CD4-positive, alpha-beta T cell treated with Interferon gamma for 1 hour (primary cell): ENCODE measurements around the gene UBR4.

ENCODE experiments used
- DNase-seq: peaks from one replicate; pipeline ENCODE4 v3.0.0-alpha.2; 2020

The UBR4 gene

GRCh38 chr1:19068639-19069276 is 141.3 kb downstream of the UBR4 start:
- no peak for DNase-seq

DNA sequence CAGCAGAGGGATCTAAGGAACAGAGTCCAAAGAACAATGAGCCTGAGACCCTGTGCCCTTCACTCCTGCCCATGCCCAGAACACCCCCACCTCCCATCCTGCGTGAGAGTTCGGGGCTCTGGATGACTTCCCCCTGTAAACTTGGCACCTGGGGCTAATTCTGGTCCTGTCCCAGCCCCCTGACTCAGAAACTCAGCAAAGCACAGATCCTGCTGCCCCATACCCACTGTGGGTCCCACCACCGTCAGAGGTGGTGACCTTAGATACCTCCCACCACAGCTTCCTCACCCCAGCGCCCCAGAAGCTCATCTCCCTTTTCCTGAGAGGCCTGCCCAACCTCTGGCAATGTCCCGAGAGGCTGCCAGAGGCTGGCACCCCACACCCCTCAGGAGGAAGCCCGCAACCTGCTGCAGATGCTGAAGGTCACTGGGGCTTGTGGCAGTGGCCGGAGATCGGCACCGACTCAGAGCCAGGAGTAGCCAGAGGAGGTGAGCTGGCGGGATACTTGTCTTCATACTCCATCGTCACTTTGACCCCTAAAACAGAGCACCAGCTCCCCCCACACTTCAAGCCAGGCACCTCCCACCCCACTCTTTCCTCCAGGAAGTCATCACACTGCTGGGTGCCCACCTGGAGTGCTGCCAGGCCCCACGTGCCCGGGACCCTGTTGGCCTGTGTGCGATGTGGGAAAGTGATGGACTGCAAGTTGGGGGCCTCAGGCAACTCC is 142.0 kb downstream of the UBR4 start:
- no peak for DNase-seq

DNA sequence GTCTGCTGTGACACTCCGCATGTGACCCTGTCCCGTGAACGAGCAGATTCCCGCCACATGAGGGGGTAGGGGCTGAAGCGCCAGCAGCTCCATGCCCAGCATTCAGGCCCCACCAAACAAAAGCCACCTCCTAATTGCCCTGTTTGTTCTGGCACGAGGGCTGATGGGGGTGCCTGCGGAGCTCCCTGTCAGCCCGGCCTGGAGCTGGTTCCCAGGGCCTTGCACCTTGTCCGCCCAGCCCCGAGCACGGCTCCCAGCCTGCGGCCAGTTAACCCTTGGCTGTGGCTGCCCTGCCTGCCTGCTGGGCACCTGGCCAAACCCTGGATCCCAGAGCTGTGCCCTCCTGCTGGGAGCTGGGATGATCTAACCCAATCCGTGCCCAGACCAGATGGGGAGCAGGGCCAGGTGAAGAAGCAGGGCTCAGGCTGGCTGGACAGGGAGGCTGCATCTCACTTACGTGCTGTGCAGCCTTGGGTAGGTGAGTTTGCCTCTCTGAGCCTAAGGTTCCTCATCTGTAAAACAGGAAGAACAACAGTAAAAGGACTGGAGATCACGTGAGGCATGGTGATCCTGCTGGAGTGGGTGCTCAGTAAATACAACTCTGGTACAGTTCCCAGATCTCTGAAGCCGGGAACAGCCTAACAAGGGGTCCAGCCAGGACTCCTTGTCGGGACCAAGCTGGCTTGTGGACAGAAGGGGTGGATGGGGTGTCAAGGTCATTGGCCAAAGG is 142.7 kb downstream of the UBR4 start:
- no peak for DNase-seq

DNA sequence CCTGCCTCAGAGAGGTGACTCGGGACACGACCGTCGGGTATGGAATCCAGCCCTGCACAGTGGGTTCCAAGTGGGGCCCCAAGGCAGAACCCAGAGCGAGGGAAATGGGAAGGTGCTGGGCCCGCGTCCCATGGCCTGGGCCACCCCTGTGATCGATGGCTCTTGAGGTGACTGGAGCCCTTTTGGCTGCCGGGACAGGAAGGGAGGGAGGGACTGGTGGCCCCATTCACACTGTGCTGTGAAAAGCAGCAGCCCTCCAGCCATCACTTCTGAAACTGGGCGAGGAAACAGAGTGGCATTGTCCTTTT is 143.2 kb downstream of the UBR4 start:
- DNase-seq = no peak

GRCh38 chr1:19066248-19066873 is 143.7 kb downstream of the UBR4 start:
- DNase-seq = no peak

DNA sequence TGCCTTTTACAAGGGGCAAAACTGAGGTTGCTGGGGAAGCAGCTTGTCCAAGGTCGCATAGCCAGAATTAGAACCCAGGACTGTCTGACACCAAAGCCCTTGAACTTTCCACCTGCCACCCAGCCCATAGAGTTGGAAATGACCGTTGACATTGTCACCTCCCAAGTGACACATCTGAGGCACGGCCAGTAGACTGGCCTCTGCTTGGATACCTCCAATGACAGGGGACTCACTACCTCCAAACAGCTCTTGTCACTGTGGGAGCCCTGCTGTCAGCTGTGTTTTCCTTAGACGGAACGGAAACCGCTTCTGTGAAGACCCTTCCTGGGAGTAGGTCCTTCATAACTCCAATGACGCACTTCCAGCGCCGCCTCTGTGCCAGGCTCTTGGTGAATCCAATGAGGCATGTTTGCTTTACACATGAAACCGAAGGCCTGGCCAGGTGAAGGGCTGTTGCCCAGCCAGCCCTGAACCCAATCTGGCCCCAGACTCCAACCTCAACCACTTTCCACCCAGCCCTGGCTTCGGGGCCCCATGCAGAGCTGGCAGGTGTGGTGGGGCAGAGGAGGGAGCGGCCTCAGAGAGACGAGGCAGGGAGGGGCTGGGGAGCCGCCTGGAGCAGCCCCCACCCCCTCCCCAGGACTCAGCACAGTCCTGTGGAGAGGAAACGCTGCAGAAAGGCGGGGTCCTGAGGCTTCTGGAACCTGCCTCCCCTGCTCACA is 144.4 kb downstream of the UBR4 start:
- DNase-seq = no peak

DNA sequence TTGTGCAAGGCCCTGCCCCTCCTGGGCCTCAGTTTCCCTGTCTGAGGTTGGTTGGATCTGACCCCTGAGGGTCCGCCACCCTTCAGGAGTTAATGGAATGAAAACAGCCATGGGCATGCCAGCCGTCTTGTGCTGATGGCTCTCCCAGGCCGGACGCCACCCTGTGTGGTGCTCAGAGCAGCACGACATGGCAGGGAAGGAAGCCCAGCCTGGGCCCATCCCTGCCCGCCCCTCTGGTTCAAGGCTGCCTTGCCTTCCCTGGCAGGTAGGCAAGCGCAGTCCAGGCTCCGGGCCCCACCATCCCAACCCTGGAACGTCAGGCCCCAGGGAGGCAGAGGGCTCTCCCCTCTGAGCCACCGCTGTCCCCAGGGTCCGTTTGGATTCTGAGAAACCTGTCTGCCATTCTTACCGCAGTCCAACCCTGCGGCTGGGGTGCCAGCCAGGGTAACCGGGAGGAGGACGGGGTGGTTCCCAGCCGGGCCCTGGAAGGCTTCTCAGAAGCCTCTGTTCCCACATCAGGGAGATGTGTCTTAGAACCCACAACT is 145.1 kb downstream of the UBR4 start:
- no peak for DNase-seq

- DNase-seq = no peak
Observed at GRCh38 chr1:19063122-19063521, 146.9 kb downstream of the UBR4 start.

- DNase-seq = no peak
Observed at GRCh38 chr1:19062258-19063029, 147.6 kb downstream of the UBR4 start.

DNA sequence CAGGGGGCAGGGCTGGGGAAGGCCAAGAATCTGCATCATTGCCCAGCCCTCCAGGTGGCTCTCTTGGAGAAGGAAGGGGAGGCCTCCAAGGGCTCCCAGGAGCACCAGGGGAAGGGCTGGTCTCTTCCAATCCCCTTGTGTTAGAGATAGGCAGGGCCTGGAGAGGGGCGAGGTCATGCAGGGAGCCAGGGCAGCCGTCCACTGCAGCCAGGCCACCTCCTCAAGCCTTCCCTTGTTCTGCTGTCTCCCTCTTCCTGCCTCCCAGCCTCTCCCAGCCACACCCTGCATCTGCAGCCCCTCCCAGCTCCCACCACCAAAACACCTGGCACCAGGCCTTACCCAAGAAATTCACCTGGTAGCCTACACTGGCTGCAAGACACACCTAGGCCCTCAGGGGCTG is 148.3 kb downstream of the UBR4 start:
- no peak for DNase-seq

- DNase-seq = no peak
Observed at GRCh38 chr1:19061343-19061742, 148.7 kb downstream of the UBR4 start.

DNA sequence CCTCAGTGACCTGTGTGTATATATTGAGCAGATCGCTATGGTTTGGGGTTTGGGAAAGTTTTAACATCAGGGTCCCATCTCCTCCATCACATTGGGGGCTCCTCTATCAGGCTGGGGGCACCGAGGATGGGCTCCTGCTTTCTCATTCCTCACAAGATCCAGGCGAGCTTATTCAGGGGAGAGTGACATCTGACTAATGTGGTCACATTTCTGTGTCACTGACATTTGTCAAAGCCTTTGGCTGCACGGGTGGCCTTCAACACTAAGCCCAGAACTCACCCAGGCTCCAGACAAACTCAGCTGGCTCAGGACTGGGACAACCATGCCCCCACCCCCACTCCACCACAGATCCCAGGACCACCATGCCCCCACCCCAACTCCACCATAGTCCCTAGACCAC is 150.3 kb downstream of the UBR4 start:
- DNase-seq = no peak

- no peak for DNase-seq
Observed at GRCh38 chr1:19058476-19058797, 151.6 kb downstream of the UBR4 start.

DNA sequence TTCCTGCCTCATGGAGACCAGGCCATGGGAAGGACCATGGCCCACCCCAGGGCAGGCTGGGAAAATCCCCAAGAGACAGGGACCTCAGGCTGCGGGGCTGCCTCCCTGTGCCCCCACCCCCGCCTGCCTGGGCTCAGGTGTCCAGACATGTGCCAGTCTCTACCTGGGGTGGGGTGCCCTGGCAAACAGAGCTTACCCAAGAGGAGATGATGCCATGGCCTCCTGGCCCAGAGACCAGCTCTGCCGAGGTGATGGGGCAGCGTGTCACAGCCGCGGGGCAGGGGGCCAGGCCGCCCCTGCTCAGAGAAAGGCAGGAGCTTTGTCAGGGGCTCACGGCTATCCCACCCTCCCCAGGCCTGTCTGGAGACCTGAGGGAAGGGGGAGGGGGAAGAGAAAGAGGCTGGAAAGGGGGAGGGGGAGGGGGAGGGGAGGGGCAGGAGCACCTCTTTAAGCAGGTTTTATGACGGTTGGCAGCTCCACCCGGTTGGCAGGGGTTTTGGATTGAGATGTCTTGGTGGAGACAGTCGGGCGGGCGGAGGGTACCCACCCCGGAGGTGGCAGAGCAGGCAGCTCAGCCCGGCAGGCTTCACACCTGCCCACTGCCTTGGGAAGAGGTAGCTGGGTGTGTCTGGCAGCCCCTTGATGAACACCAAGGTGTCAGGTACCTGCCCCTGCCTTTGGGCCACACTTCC is 152.1 kb downstream of the UBR4 start:
- no peak for DNase-seq

DNA sequence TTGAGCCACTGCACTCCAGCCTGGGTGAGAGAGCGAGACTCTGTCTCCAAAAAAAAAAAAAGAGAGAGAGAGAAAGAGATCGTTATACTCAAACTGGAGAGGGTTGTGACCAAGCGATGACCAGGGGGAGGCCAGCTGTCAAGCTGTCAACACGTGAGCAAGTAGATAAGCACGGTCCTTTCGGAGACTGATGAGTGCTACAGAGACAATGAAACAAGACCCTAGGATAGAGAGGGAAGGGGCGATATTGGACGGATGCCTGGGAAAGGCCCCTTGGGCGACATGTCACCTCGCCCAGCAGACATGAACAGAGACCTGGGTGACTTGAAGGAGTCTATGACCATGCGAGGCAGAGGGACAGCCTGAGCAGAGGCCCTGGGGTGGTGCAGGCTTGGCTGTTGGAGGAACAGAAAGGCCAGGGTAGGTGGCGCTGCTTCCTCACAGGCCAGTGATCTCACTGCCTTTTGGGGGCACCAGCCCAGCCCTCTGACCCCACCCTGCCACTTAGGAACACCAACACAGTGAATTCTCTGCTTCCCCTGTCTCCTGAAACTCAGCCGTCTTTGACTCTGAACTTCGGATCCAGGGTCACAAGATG is 152.8 kb downstream of the UBR4 start:
- DNase-seq = no peak

DNA sequence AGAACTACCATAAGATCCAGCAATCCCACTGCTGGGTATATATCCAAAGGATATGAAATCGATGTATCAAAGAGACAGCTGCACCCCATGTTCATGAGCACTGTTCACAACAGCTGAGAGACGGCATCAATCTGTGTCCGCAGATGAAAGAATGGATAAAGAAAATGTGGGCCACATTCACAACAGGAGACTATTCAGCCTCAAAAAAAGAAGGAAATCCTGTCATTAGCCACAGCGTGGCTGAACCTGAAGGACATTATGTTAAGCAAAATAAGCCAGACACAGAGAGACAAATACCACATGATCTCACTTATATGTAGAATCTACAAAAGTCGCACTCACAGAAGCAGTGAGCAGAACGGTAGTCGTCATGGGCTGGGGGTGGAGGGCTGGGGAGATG is 154.4 kb downstream of the UBR4 start:
- no peak for DNase-seq

DNA sequence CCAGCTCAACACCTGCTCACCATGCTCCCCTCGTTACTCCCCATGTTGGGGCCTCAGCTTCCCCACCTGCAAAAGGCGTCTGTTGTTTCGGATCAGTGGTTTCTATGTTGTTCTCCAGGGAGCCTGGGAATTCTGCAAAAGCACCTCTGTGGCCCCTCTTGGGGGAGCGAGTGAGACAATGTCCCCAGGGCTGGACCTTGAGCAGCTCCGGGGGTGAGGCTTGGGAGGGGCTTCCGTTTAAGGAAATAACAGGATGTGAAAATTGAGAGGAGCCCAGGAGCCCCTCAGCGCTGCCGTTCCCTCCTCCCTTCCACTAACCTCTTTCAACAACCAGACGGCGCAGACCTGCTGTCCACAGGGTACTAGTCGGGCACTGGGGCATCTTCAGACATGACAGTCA is 155.1 kb downstream of the UBR4 start:
- DNase-seq = no peak

DNA sequence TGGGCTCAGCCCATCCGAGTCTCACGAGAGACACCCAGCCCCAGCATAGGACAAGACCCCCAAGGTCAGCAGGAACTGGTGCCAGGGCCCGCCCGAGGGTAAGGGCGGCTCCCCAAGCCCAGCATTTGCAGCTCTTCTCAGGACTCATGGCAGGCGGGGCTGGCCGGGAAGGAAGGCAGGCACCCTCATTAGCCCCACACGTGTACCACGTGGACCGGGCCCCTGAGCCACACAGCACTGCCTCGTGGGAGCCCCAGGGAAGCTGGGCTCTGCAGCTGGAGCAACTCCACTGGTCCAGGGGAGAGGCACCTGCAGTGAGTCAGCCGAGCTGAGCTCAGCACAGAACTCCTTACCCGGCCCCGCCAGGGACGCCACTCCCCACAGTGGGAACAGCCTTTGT is 155.8 kb downstream of the UBR4 start:
- DNase-seq = no peak

GRCh38 chr1:19053486-19053885 is 156.6 kb downstream of the UBR4 start:
- DNase-seq = no peak

DNA sequence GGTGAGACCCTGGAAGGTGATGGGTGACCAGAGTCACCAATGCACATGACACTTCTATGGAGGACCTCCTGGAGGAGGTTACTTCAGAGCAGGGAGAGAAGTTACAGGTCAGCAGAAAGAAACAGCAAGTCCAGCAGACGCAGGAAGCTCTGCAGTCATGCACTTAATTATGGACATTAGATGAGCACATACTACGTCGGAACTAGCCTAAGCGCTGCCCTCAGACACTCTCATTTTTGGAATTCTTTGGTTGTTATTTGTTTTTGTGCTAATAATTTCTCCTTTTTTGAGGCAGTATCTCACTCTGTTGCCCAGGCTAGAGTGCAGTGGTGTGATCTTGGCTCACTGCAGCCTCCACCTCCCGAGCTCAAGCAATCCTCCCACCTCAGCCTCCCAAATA is 160.3 kb downstream of the UBR4 start:
- DNase-seq = no peak

DNA sequence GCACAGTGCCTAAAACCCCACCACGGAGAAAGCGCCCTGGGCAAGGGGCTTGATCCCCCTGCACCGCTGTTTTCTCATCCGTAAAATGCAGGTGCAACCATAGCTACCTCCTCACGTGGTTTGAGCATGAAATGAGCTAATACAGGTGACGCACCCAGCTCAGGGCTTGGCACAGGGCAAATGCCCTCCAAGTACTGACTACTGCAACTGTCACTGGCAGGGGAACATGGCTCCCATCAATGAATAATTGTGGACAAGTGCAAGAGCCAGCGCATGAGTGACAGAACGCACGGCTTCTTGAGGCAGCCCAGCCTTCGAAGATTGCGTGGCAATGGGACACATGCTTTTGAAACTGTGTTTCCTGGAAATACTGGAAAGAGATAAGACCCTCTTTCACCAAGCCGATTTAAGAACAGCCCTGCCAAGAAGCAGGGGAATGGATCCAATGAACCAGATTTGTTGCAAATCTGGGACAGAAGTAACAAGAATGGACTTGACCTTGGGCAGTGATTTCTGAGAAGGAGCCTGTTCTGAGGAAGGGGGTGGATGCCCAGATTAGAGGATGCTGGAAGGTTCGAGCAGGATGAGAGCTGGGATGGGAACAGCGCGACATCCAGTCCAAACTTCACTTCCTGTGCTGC is 160.8 kb downstream of the UBR4 start:
- no peak for DNase-seq
